SHP77 treated with DMSO at 0.1 percent for 48 hours (cell line): ENCODE data around the gene EPB41L4B.
"Not testable (repeated sequence)": the region's sequence is repeated elsewhere in the genome, so short reads cannot be mapped to it uniquely, and the experiment has no call there.

ENCODE experiments used
- DNase-seq: peaks from one replicate; lab custom pipeline; 2025; lab: John Stamatoyannopoulos, UW

The EPB41L4B gene

DNA sequence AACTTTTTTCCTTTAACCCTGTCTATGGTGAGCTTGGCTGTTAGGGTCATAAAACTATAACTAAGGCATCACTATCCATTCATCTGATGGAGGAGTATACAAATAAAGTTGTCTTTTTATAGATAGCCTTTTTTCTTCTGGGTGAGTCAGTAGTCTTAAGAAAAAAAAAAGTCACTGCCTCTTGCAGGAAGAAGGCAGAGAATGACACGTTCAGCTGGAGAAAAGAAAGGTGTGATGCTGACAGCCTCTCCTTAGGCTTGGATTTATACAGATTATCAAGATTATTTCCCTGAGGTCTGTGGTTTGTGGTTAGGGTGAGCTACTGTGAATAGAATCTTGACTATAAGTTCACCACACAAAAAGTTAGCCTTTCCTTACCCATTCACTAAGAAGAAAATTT, 23.0 kb downstream of the EPB41L4B start:
- no peak for DNase-seq

DNA sequence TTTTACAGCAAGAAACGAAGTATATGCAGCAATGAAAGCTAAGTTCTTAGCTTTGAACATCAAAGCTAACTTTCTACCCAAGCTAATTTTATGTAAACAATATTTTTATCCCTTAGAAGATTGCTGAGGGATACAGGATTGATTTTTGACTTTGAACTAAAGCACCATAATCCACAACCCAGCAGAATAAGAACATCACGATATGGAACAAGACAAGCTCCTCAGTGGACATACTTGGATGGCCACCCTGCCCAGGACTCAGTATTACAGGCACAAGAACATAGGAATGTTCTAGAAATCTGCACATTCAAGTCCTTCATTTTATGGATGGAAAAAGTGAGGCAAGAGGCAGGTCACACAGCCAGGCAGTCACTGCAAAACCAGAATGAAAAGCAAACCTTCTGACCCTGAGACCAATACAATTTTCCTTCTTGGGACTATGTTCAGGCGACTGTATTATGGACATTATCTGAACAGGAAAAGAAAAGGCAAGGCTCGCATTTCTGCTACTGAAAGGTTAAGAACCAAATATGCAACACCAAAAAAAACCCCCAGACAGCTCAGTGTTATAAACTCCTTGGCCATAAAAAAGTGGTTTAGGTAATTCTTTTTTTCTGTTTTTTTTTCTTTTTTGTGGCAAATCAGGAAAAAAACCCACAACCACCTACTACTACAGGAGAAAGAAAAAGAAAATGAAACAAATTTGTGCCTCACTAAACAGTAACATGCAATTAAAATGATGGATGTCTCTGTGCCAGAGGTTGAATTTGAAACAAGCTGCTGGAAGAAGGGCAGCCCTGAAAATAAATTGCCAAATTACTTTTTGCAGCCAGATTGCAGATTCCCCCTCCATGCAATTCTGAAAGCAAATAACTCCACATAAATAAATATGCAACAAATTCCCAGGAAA, 25.4 kb downstream of the EPB41L4B start:
- DNase-seq, result no peak

DNA sequence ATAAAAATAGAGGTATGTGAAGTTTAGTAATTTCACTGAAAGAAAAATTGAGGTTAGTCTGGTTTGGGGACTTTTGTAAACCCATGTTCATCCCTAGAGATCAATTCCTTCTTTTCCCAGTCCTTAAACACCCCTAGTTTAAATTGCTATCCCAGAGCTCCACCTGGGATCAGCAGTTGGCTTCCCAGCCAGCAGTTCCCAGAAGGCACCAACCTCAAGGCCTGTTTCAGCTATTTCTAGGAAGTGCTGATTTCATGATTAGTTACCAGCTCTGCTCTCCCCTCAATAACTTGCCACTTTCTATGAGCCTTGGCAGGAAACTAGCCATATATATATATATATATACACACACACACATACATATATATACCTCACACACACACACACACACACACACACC, 30.5 kb downstream of the EPB41L4B start:
- DNase-seq, result no peak

DNA sequence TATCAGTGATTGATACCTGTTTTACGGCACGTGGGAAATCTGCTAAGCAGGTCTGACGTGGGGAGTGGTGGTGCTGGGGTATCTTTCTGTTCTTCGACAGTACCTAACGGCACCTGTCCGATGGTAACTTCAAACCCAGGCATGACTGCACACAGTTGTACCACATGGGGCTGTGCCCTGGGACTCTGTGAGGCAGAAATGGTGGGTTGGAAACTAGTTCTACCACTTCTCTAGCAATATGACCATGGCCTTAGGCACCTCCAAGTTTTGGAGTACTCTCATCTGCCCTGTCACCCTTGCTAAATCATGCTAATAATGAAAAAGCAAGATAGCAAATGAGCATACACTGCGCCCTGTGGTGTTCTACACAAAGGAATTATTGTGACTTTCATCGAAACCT, 30.9 kb downstream of the EPB41L4B start:
- no peak for DNase-seq

DNA sequence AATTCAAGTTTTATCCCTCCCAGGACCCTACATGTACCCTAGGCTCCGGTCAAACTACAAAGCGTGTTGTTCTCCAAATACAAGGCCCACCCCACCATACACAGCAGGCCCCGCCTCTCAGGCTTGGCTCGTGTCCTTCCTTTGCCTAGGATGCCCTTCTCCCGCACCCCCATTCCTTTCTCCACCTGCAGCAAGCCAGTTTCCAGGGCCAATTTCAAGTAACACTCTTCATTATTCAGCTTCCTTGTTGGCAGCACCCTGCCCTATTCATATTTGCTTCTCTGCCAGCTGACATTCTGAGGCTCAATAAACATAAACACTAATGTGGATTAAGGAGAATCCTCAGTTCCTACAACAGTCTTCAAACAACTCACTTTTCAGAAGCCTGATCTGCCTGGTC, 31.7 kb downstream of the EPB41L4B start:
- no peak for DNase-seq

DNA sequence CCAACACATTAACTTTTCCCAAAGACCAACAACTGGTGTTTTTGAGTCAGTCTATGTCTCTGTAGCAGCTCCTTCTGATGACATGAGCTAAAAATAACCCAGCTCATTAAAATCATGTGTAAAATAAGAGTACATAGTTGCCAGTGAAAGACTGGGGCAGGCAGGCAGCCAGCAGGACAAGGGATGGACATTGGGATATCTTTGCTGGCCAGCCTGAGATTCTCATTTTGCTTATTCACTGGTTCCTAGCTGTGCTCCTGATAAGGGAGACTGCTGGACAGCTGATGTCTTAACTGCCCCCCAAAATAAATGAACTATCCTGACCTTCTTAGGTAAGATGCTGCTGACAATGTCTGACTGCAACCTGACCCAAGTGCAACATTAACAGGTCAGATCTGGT, 33.9 kb downstream of the EPB41L4B start:
- DNase-seq, result no peak

DNA sequence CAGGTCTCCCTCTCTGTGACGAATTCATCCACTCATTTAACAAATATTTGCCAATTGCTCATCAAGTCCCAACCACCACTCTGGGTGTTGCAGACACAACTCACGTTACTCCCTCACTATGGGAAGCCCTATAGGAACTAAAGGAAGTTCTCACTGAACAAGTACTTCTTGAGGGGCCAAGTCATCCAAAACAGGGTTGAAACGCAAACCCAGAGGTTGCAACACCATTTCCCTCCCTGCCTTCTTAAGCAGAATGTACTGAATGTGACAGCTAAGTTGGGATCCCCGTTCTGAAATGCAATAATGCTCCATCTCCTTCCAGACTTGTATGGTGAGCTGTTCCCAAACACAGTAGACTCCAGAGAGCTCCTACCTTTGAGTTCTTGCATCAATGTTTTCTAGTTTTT, 34.3 kb downstream of the EPB41L4B start:
- DNase-seq, result no peak

DNA sequence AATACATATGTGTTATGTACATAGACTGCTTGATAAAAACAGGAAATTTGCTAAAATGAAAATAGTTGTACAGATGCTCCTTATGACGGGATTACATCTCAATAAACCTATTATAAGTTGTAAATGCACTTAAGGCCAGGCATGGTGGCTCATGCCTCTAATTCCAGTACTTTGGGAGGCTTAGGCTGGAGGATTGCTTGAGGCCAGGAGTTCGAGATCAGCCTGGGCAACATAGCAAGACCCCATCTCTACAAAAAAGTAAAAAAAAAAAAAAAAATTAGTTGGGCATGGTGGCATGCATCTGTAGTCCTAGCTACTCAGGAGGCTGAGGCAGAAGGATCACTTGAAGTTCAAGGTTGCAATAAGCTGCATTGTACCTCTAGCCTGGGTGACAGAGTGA, 37.2 kb downstream of the EPB41L4B start:
- DNase-seq, result not testable (repeated sequence)

DNA sequence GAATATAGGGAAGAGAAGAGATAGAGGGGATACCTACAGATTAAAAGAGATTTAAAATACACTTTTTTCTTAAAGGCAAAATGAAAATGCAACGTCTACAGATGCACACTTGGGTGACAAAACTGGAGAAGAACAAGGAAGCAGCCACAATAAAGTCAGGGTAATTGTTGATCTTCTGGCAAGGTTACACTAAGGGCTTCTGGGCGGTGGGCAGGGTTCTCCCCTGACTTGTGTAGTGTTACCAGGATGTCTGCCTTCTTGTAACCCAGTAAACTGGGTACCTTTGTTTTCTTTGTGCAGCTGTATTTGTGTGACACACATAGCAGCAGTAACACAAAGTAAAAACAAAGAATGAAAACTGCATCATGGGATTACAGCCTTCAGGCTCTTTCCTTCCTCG, 37.8 kb downstream of the EPB41L4B start:
- DNase-seq, result no peak

DNA sequence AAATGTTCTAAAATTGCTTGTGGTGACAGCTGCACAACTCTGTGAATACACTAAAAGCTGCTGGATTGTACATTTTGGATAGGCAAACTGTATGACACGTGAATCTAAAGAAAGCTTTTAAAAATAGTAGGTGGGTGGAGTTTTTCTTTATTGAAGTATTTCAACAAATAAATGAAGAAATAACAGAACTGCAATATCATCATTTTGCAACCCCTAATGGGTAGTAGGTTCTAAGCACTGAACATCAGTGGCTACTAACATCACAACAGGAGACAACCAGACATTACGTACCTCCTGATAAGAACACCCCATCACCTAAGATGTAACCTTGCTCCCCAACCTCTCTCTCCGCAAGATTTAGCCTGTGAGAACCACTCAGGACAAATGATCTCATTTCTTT, 38.6 kb downstream of the EPB41L4B start:
- DNase-seq, result no peak

DNA sequence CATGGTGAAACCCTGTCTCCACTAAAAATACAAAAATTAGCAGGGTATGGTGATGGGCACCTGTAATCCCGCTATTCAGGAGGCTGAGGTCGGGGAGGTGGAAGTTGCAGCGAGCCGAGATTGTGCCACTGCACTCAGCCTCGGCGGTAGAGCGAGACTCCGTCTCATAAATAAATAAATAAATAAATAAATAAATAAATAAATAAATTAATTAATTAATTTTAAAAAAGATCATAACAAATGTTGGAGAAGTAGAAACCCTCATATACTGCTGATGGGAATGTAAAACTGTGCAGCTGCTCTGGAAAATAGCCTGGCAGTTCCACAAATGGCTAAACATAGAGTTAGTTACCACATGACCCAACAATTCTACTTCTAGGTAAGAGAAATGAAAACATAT, 39.3 kb downstream of the EPB41L4B start:
- no peak for DNase-seq

DNA sequence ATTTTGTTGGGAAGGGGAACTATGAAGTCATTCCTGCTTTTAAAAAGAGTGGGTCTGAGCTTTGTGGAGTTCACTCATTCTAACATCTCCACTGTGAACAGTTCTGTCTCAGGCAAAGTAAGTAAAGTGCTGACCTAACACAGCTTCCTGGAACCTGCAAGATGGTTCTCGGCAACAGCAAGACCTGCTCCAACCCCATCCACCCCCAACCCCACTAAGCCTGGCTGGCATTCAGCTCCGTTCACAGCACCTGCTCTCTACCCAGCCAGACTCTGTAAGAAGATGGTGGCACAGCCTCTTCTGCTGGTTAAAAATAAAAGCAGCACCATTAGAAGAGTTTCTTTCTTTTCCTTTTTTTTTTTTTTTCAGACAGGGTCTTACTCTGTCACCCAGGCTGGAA, 42.0 kb downstream of the EPB41L4B start:
- DNase-seq, result no peak

DNA sequence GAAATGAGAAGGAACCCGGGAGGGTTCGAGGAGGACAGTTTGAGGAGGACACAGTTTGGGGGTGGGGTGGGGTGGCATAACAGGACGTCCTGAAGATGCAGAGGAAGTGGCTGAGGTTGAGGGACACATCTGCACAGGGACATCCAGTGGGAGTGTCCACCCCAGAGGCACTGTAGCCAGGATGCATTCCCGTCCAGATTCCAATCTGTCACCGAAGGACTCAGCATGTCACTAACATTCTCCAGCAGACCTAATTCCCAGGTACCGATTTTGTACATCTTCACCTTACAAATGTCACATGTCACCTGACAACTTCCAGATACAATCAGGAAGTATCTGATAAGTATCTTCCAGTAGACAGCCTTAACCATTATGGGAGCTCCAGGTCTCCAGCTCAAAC, 42.6 kb downstream of the EPB41L4B start:
- no peak for DNase-seq

DNA sequence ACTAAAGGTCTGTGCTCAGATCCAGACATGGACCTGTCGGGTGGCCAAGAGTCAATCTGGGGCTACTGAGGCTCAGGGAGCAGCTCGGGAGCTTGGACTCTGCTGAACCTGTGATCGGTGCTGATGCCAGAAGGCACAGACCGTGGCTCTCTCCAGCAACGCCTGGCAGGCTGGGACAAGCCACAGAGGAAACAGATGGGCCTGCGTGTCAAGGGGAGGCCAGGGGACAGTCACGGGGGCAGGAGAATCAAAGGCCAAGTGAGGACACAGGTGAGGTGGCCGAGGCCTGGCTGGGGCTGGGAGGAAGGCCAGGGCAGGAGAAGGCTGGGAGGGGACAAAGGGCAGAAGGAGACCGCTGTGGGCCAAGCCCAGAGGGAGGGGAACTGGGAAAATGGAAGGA, 43.4 kb downstream of the EPB41L4B start:
- DNase-seq, result no peak

DNA sequence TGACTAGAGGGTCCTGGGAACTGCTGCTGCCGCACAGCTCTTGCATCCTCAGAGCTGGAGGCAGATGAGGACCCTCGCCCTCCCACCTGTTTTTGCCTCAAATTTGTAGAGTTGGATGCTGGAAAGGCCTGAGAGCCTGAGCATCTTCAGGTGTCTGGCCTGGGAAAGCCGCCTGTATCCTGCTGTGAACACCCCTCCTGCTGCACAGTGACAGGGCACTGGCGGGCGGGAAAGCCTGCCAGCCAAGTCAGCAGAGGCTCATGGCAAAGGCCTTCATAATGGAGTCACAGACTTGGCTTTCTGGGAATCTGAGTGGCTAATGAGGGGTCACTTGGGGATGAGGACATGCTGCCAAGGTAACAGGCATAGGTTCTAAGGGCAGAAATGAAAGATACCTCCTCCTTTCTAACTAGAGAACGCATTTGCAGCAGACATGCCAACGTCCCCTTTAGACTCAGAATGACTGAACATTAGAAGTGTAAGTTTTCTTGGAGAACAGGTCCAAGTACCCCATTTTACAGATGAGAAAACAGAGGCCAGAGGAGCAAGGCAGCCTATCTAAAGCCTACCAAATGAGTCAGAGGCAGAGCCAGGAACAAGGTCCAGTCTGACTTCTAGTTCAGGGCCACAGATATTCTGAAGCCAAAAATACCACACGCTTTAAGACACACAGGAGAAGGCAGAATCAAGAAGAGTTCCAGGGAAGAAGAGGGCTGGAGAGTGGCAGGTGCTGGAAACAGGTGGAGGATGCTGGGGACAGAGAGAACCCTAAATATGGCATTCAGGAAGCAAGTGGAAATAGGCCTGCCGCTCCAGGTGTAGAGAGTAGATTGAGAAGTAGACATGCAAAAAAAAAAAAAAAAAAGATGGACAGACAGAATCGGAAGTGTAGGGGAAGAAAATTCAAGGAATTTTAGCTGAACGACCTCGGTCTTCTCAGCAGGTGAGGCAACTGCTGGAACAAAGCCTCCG, 44.1 kb downstream of the EPB41L4B start:
- no peak for DNase-seq

DNA sequence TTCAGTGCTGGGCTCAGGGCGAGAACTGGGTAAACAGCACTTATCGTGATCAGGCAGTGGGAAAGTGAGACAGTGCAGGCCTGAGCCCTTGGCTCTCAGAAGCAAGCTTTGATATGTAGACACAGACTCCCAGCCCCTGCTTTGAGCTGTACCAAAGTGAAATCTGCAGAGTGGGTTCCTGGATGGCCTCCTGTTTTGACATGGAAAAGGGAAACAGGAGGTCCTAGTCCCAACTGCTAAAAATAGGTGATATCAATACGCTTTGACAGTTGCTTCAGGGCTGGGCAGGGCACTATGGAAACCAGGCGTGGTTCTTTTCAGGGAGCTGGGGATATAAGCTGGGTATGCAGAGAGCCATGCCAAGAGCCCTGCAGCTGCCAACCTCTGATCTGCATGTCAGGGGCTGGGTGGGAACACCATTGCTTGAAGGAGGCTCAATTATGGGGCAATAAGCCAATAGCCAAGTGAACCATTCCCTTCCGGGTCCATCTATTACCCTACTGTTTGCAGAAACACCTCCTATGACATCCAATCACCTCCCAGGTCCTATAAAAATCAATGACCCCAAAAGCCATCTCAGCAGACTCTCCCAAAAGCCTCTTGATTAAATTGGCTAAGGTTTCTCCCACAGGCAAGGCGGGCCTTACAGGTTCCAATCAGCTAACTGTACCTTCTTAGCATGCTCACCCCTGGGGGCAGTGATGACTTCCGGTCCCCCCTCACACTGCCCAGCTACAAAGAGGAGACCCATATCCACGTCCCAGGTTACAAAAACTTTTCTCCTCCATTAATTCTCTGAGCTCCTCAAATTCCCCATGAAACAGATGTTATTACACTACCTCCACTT, 45.8 kb downstream of the EPB41L4B start:
- DNase-seq, result no peak

DNA sequence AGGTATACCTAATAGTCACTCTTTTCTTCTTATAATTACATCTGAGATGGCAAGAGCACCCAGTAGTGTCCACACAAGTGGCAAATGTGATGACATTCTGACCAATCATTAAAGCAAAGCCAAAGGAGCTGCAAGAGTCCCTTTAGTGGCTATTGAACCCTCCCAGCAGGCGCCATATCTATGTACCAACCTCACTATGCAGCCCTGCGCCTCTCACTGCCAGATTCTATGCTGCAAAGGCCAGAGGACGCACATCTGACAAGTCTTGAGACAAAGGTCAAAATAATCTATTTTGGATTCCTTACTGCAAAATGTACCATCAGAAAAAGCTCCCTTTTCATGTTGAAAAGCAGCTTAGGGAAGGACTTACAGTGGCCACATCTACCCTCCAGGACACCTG, 47.0 kb downstream of the EPB41L4B start:
- DNase-seq, result no peak

DNA sequence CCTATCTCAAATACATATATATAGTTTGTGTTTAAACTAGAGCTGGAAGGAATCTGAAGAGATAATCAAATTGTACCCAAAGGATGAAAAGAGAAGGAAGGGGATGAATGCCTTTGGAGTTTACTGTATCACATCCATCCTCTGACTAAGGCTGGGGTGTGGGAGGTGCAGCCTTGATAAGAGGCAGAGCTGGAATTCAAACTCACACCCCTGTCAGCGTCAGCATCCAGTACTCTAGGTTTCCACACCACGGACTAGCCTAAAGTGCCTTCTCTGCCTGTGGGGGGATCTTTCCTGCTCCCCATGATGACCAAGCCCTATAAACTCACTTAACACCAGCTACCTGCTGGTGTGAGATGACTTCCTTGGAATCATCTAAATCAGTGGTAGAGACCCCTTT, 48.1 kb downstream of the EPB41L4B start:
- DNase-seq, result no peak

DNA sequence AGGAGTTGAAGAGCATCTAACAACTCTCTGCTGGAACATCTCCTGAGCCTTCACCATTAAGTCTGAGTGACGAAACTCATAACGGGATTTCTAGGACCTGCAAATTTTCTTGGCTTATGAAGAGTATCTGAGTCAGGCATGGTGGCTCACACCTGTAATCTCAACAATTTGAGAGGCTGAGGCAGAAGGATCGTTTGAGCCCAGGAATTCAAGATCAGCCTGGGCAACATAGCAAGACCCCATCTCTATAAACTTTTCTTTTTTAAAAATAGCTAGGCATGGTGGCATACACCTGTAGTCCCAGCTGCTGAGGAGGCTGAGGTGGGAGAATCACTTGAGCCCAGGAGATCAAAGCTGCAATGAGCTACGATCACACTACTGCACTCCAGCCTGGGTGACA, 48.8 kb downstream of the EPB41L4B start:
- no peak for DNase-seq

DNA sequence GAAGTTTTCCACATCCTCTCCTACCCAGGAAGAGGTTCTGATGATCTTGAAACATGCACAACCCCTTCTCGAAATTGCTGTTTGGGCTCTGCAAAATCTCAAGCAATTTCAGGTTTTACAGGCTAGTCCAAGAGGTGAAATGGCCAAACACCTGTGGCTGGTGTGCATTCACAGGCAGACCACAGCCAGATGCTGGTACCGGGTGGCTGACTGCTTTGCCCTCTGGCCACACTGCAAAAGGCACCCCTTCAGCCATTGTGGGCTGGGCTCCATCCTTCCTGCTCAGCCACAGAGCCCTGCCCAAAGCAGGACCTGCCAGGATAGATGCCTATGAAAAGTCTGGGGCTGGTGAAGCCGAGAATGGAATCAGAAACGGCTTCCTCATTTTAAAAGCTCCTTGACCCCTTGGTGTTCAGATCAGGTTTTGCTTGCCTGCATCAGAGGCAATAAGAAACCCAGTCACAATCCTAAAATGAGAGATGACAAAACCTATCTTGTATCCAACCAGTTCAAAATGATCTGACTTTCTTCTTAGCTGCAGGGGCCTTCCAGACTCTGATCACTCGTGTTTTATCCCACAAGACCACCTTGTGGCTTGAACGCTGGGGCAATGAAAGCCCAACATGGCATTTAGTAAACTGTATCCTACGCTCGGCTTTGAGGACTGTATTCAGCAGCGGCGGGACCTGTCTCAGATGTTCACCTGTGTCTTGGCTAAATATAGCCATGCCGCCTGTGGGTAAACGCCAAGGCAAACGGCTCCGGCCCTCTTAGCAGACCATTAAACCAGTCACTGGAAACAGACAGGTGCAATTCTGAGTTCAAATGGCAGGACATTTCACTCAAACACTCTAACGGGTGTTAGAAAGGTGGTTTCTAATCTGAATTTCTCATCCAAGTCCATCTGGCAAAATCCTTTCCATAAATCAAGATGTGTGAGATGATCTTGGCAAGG, 49.6 kb downstream of the EPB41L4B start:
- DNase-seq, result peak; percentile 83

DNA sequence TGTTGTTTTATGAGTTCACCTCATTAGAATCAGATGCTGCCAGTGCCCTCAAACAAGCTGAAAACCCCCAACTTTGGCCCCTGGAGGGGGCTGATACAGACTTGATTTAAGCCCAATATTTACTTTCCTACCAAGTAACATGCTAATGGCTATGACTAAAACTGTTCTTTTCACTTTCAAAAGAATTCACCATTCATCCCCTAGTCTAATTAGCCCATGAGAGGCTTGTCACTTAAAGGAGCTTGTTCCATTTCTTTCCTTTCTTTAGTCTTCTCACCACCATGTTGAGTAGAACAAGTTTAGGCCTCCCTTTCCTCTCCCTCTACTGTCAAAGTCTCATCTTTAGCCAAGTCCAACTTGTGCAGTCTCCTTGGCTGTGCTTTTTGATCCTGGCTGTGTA, 50.4 kb downstream of the EPB41L4B start:
- no peak for DNase-seq
